Astrocyte of the spinal cord (primary cell): ENCODE measurements around the gene TEX10.

Source experiments
- DNase-seq: peaks from one replicate; pipeline ENCODE4 v3.0.0; 2011; ENCODE audit warnings: low read depth, low spot score
- H3K4me3 ChIP-seq: 2 replicates; pipeline ENCODE4 v1.5.1; 2011; ENCODE audit warnings: low read depth, mild to moderate bottlenecking, low read length, moderate library complexity
- CTCF ChIP-seq: IDR thresholded peaks from 2 replicates; pipeline ENCODE4 v1.5.1; 2012; ENCODE audit warnings: low read depth, mild to moderate bottlenecking, low read length, inconsistent platforms
- in situ Hi-C: cut with HindIII; loops from 2 replicates; pipeline ENCODE4 v1.10.0; 2017; ENCODE audit warnings: low sequenced_read_pairs

TEX10 gene

GRCh38 chr9:100306283-100306682 is 46.5 kb downstream of the TEX10 start:
- no peak for TF ChIP-seq CTCF
- no peak overlapping the region for H3K4me3 ChIP-seq
- no peak for DNase-seq
- in situ Hi-C loops: no loop called here

DNA sequence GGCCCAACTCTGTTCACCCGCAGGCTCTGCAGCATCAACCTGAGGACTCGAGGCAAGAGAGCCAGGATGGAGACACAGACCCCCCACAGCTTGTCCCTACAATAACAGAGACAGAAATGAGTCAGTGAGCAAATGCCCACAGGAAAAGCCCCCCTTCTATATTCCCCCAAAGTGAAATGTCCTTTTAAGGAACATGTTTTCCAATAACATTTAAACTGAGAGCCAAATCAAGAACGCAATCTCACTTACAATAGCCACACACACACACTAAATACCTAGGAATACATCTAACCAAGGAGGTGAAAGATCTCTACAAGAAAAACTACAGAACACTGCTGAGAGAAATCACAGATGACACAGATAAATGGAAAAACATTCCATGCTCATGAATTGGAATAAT is 49.0 kb downstream of the TEX10 start:
- DNase-seq: peak; percentile 28
- TF ChIP-seq CTCF: no peak
- in situ Hi-C loops: no loop called here
- no peak overlapping the region for H3K4me3 ChIP-seq

GRCh38 chr9:100298378-100298777 is 54.4 kb downstream of the TEX10 start:
- in situ Hi-C loops: no loop called here

DNA sequence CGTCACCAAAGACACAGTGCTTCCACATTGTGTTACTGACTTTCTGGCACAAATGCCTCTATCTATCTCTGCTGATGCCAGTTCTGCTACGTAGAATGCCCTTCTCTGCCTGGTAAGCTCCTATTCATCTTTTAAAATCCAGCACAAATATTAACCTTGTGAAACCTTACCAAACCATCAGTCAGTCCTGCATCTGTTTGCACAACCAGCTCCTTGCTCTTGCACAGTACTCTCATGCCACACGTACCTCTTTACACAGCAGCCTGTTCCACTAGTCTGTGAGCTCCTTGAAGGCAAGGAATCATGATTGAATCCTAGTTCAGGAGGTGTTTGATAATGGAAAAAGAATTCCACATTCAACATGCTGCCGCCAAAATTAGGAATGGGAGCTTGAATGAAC is 56.3 kb downstream of the TEX10 start:
- in situ Hi-C loops: no loop called here
- no peak for DNase-seq
- TF ChIP-seq CTCF: no peak
- H3K4me3 ChIP-seq: no peak overlapping the region

More at GRCh38 chr9:100298378-100298777, 54.4 kb downstream of the TEX10 start:
- TF ChIP-seq CTCF: no peak
- DNase-seq: no peak
- H3K4me3 ChIP-seq: no peak overlapping the region

DNA sequence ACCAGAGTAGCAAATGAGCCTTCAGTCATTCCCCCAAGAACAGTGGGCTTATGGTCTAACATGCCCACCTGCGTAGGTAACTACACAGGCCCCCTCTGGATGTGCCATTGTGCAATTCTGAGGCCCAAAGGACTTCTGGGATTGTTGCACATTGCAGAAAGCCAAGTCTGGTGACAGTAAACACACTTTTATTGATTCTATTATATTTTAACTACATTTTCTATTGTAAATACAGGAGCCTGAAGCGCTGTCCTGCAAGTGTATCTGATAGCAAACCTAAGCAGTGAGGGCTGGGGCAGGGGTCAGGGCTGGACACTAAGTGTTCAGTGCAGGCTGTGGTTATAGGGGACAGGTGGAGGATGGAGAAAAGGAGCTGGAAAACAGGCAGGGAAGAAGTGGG is 57.5 kb downstream of the TEX10 start:
- in situ Hi-C loops: no loop called here
- no peak for DNase-seq
- no peak for TF ChIP-seq CTCF
- H3K4me3 ChIP-seq: no peak overlapping the region

GRCh38 chr9:100294806-100295205 is 57.9 kb downstream of the TEX10 start:
- DNase-seq: no peak
- in situ Hi-C loops: no loop called here
- H3K4me3 ChIP-seq: no peak overlapping the region
- no peak for TF ChIP-seq CTCF

- no peak overlapping the region for H3K4me3 ChIP-seq
- in situ Hi-C loops: no loop called here
- TF ChIP-seq CTCF: no peak
- peak; percentile 41 for DNase-seq
Measured at GRCh38 chr9:100294341-100294740, 58.4 kb downstream of the TEX10 start.
